HepG2 (cell line): ENCODE measurements around the gene IGFBP7. TPM values are rescaled to one million over a fixed set of nuclear protein-coding genes. Genes with fewer than 3 reads are reported as not detected.
A peak's percentile ranks its signal among the peaks of the same experiment; 100 is the strongest.

Experiments used
- ATAC-seq: fragments of 200-7000 bp; cut with Tn5 transposase; 3 replicates; pipeline ENCODE4 v1.9.1; 2020; ENCODE audit warnings: mild to moderate bottlenecking, moderate library complexity
- BruUV-seq: library from RNA; stranded (reverse); fragments of 400-500 nt; replicated peaks from 2 replicates; lab custom pipeline; 2021; lab: Mats Ljungman, UMichigan
- CTCF ChIA-PET: fragments of 300-600 bp; formaldehyde crosslinking; extraction: SDS; loops from one replicate; lab custom pipeline; 2021; ENCODE audit warnings: low total read pairs, inconsistent platforms, low intra/inter-chr PET ratio; lab: Yijun Ruan, JAX
- POLR2A ChIA-PET: fragments of 350-600 bp; sonication (Branson Sonifier 250); formaldehyde crosslinking; loops from one replicate; lab custom pipeline; 2020; ENCODE audit warnings: antibody characterized with exemption, inconsistent platforms; lab: Yijun Ruan, JAX
- DNase-seq: peaks from one replicate; pipeline ENCODE4 v3.0.0-alpha.2; 2015; ENCODE audit warnings: low spot score
- FAIRE-seq: peaks from 3 replicates; lab custom pipeline; 2011; peaks lifted over from hg19 to GRCh38; lab: Jason Lieb, UNC
- H2AFZ ChIP-seq: one replicate; pipeline ENCODE4 v1.6.1; 2011; ENCODE audit warnings: low read length, inconsistent platforms
- H3K27ac ChIP-seq: fragments of 300-600 bp; 3 replicates; pipeline ENCODE4 v1.8.0; 2011; ENCODE audit warnings: mixed run types, mild to moderate bottlenecking, mixed read lengths, low read length, inconsistent platforms; ENCODE audit not compliant: insufficient read depth; ENCODE audit errors: extremely low read length
- H3K27me3 ChIP-seq, 2 experiments: fragments of 200-600 bp in 1 of 2; 2 replicates in 1 of 2; 3 replicates in 1 of 2; pipeline versions ENCODE4 v1.6.0 to v1.8.0; 2011; ENCODE audit warnings: low read length in 2 of 2, mild to moderate bottlenecking in 2 of 2, moderate library complexity in 2 of 2, inconsistent platforms in 1 of 2; ENCODE audit not compliant: insufficient read depth in 2 of 2, control insufficient read depth in 1 of 2
- H3K36me3 ChIP-seq, 2 experiments: fragments of 200-600 bp in 1 of 2; replicated peaks in 1 of 2; 2 replicates in 1 of 2; 3 replicates in 1 of 2; pipeline versions ENCODE4 v1.5.1 to v1.8.0; 2011; ENCODE audit warnings: low read length in 2 of 2, inconsistent platforms in 1 of 2; ENCODE audit not compliant: insufficient read depth in 2 of 2, control insufficient read depth in 1 of 2
- H3K4me1 ChIP-seq: 2 replicates; pipeline ENCODE4 v1.5.1; 2012; ENCODE audit warnings: low read length, inconsistent platforms; ENCODE audit not compliant: insufficient read depth
- H3K4me2 ChIP-seq: 2 replicates; pipeline ENCODE4 v1.6.0; 2011; ENCODE audit warnings: low read depth, low read length, inconsistent platforms
- H3K4me3 ChIP-seq, 3 experiments: fragments of 200-600 bp in 1 of 3; sonication (generic), shearing (Covaris generic) in 1 of 3; replicated peaks in 1 of 3; 2 replicates each; pipeline ENCODE4 v1.5.1; 2011 to 2016; ENCODE audit warnings: low read length in 3 of 3, inconsistent platforms in 2 of 3, low read depth in 2 of 3, mild to moderate bottlenecking in 2 of 3, control low read depth in 1 of 3, mixed read lengths in 1 of 3; ENCODE audit not compliant: insufficient read depth in 1 of 3
- H3K79me2 ChIP-seq: one replicate; pipeline ENCODE4 v1.6.1; 2011; ENCODE audit warnings: low read length, inconsistent platforms; ENCODE audit not compliant: insufficient read depth
- H3K9ac ChIP-seq: 2 replicates; pipeline ENCODE4 v1.6.0; 2011; ENCODE audit warnings: mild to moderate bottlenecking, low read depth, low read length, inconsistent platforms; ENCODE audit not compliant: insufficient read depth
- H3K9me3 ChIP-seq: 2 replicates; pipeline ENCODE4 v1.5.1; 2012; ENCODE audit warnings: mild to moderate bottlenecking, low read length
- H4K20me1 ChIP-seq: 2 replicates; pipeline ENCODE4 v1.6.0; 2011; ENCODE audit warnings: inconsistent platforms, mild to moderate bottlenecking, low read length, moderate library complexity; ENCODE audit not compliant: insufficient read depth
- HMG20B ChIP-seq: conservative IDR thresholded peaks from 2 replicates; pipeline ENCODE4 v1.6.1; 2016; ENCODE audit warnings: missing genetic modification reagents, missing compliant biosample characterization
- HNRNPK ChIP-seq: fragments of 200-400 bp; formaldehyde crosslinking; IDR thresholded peaks from 2 replicates; pipeline ENCODE4 v1.6.1; 2018; ENCODE audit warnings: low read length, low read depth, moderate library complexity, mild to moderate bottlenecking; ENCODE audit not compliant: poor library complexity, severe bottlenecking
- JUN ChIP-seq: sonication (generic); formaldehyde crosslinking; IDR thresholded peaks from 2 replicates; pipeline ENCODE4 v1.4.0; 2020; ENCODE audit warnings: mild to moderate bottlenecking, missing genetic modification reagents
- NR2F1 ChIP-seq, 2 experiments: fragments of 450-650 bp in 1 of 2; formaldehyde crosslinking in 1 of 2; IDR thresholded peaks; 2 replicates each; pipeline versions ENCODE4 v1.5.0 to v1.6.1; 2016 to 2020; ENCODE audit warnings: mild to moderate bottlenecking in 1 of 2, missing compliant biosample characterization in 1 of 2, missing genetic modification reagents in 1 of 2, moderate library complexity in 1 of 2
- NR2F6 ChIP-seq, 2 experiments: IDR thresholded peaks; 2 replicates each; pipeline ENCODE4 v1.6.1; 2016; ENCODE audit warnings: antibody characterized with exemption in 1 of 2, mild to moderate bottlenecking in 1 of 2
- RARA ChIP-seq: IDR thresholded peaks from 2 replicates; pipeline ENCODE4 v1.6.1; 2016; ENCODE audit warnings: missing genetic modification reagents, missing compliant biosample characterization
- RBM39 ChIP-seq: fragments of 200-400 bp; formaldehyde crosslinking; IDR thresholded peaks from one replicate; pipeline ENCODE4 v1.6.1; 2018; ENCODE audit warnings: antibody characterized with exemption, mild to moderate bottlenecking, low read depth, low read length; ENCODE audit not compliant: poor library complexity, severe bottlenecking
- RFX5 ChIP-seq: IDR thresholded peaks from 2 replicates; pipeline ENCODE4 v1.6.1; 2011; ENCODE audit warnings: low read depth, low read length, improper control_type of control experiment
- TBX2 ChIP-seq: sonication (generic); formaldehyde crosslinking; IDR thresholded peaks from 2 replicates; pipeline ENCODE4 v1.5.0; 2020; ENCODE audit warnings: missing genetic modification reagents, mild to moderate bottlenecking, borderline replicate concordance
- ZNF3 ChIP-seq: IDR thresholded peaks from 2 replicates; pipeline ENCODE4 v1.7.0; 2017; ENCODE audit warnings: inconsistent platforms
- ZNF354B ChIP-seq: sonication (generic); formaldehyde crosslinking; IDR thresholded peaks from 2 replicates; pipeline ENCODE4 v1.8.0; 2022; ENCODE audit warnings: mild to moderate bottlenecking, missing genetic modification reagents
- ZNF713 ChIP-seq: sonication (generic); formaldehyde crosslinking; IDR thresholded peaks from 2 replicates; pipeline ENCODE4 v1.4.0; 2020; ENCODE audit warnings: mild to moderate bottlenecking, missing genetic modification reagents
- WGBS: methylation state at CpG from one replicate; pipeline ENCODE4 v1.1.6; 2017; ENCODE audit warnings: low lambda C conversion rate; 5-methylcytosine and 5-hydroxymethylcytosine counted together
- in situ Hi-C: cut with HindIII; loops from 2 replicates; pipeline ENCODE4 v1.10.0; 2017; ENCODE audit warnings: low pct_unique_long_range_greater_than_20kb; ENCODE audit not compliant: extremely low pct_ligation_motif_present
- intact Hi-C: fragments of 100-400 bp; cut with micrococcal nuclease; formaldehyde crosslinking; loops from one replicate; pipeline ENCODE4 v1.10.0; 2022; ENCODE audit not compliant: unreplicated experiment
- polyA plus RNA-seq, 8 experiments: library from polyadenylated mRNA; depleted of rRNA in 3 of 8; stranded (reverse) in 7 of 8; unstranded in 1 of 8; fragments of >200 nt; fragmentation: Illumina TruSeq in 4 of 8; extraction: Trizol in 4 of 8; gene quantifications; 2 replicates each; pipeline versions ENCODE4 v1.2.1 to v1.2.3, GENCODE V29; 2011 to 2016; ENCODE audit warnings: low read depth in 4 of 8, missing spikeins in 1 of 8, mixed read lengths in 1 of 8; ENCODE audit not compliant: insufficient read depth in 1 of 8
- total RNA-seq, 5 experiments: library from RNA; depleted of rRNA; stranded (reverse); fragments of >200 nt; fragmentation: Illumina TruSeq; extraction: Trizol; gene quantifications; 2 replicates each; pipeline ENCODE4 v1.2.3, GENCODE V29; 2016; ENCODE audit warnings: low read depth in 1 of 5
- TF ChIP-seq, protein P1 (sequence below): IDR thresholded peaks from 2 replicates; pipeline ENCODE4 v1.6.1; 2016; ENCODE audit warnings: mild to moderate bottlenecking
- TF ChIP-seq, protein P2 (sequence below): IDR thresholded peaks from 2 replicates; pipeline ENCODE4 v1.6.1; 2016
- TF ChIP-seq, protein P3 (sequence below): sonication (generic); formaldehyde crosslinking; IDR thresholded peaks from 2 replicates; pipeline ENCODE4 v1.4.0; 2020; ENCODE audit warnings: missing genetic modification reagents, borderline replicate concordance

Gene IGFBP7
- total and polyA plus RNA-seq, 2 of the 13 experiments (the other 11 are each of a cell fraction or from before 2014, with no cell fraction given), result 1.1 to 1.3 TPM

DNA sequence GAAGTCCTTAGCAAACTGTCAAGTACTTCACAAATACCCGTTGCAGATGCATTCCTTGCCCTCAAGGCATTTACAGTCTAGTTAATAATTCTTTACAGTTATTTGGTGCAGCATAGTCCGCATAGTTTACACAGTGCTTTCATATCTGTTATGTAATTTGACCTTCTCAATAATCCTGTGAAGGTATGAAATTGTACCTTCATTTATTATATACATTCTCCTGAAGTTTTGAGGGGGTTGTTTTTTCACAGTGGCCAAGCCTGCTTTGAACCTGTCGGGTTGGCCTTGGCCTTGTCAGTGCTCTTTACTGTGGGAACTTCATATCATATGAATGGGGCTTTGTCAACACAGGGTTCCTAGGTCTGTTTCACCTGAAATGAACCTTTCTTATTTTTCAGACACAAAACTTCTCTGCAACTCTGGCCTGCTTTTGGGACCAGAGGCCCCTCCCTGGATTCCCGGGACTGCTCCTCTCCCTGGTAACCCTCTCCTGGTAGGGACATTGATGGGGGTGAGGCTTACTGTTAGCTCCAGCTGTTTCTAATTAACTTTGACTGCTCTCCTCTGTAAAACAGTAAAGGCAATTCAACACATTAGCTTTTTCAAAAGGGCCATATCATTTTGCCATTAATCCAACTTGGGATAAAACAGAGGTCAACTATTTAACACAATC lies 9.1 kb downstream of the IGFBP7 start (continued):
- TF ChIP-seq HNRNPK, result no peak
- TF ChIP-seq ZNF3 (CRISPR knock-in tag), result no peak
- TF ChIP-seq HMG20B (CRISPR knock-in tag), result 0 out of 2 replicates have a peak, but pooled peaks have one; percentile 53

DNA sequence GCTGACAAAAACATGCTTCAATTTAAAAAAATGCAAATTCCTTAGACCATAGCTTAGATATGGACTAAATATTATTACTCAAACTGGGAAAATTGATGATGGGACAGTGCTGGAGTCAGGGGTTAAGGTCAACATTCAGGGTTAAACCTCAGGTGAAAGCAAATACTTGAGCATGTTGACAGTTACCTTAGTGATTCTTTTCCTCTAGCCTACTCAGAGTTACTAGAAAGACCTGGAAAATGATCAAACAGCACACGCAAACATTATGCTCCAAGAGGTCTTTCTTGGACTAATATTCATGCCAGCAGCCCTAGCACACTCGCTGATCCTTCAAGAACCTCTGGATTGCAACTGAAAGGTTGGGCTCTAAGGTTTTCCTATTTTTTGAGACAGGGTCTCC lies 10.8 kb downstream of the IGFBP7 start:
- peaks cover 38% of the 10 kb centered on the region for H3K4me1 ChIP-seq
- no TSS peak for BruUV-seq
- ATAC-seq (no peak), FAIRE-seq (no peak), DNase-seq (peak; percentile 16)
- H3K4me3 ChIP-seq, result no peak overlapping the region
- H3K36me3 ChIP-seq, result no peaks in the 10 kb centered on the region
- 17% methylated on average over 2 of the region's 2 CpGs for WGBS
- no peaks in the 10 kb centered on the region for H3K79me2 ChIP-seq
- no peak overlapping the region for H3K4me2 ChIP-seq
- ChIA-PET CTCF (no interaction called here), POLR2A (interaction anchor here (1.2 to 1.4 kb wide), 2 partner anchors 18 to 21 kb away, joined by 4 to 7 read pairs; no protein-coding TSS in a partner anchor)
- intact Hi-C loops (no loop called here), in situ Hi-C loops (no loop called here)
- H4K20me1 ChIP-seq, result no peaks in the 10 kb centered on the region
- peaks cover 0 to 1% of the 10 kb centered on the region in 2 experiments; a peak in 1 of 5 replicates for H3K27me3 ChIP-seq
- no peak overlapping the region for H2AFZ ChIP-seq
- no peak overlapping the region for H3K9ac ChIP-seq
- no peaks in the 10 kb centered on the region for H3K9me3 ChIP-seq
- H3K27ac ChIP-seq, result no peak overlapping the region
- TF ChIP-seq JUN (CRISPR knock-in tag) (no peak), RARA (CRISPR knock-in tag) (peak; percentile 29; the same call in 1 of the 2 replicates), ZNF354B (CRISPR knock-in tag) (no peak), TBX2 (CRISPR knock-in tag) (no peak), NR2F1 (CRISPR knock-in tag; IDR thresholded peaks at IDR 0.05) (peak in 1 of 2 experiments; percentile 50; a peak in 2 of 4 replicates), NR2F6 (IDR thresholded peaks at IDR 0.05) (no peak), NR2F6 (CRISPR knock-in tag; IDR thresholded peaks at IDR 0.05) (0 out of 2 replicates have a peak, but pooled peaks have one; percentile 25), RBM39 (no peak), RFX5 (no peak), ZNF713 (CRISPR knock-in tag) (no peak)
- TF ChIP-seq, protein P1, sequence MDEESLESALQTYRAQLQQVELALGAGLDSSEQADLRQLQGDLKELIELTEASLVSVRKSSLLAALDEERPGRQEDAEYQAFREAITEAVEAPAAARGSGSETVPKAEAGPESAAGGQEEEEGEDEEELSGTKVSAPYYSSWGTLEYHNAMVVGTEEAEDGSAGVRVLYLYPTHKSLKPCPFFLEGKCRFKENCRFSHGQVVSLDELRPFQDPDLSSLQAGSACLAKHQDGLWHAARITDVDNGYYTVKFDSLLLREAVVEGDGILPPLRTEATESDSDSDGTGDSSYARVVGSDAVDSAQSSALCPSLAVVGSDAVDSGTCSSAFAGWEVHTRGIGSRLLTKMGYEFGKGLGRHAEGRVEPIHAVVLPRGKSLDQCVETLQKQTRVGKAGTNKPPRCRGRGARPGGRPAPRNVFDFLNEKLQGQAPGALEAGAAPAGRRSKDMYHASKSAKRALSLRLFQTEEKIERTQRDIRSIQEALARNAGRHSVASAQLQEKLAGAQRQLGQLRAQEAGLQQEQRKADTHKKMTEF (CRISPR knock-in tag), result no peak
- TF ChIP-seq, protein P2, sequence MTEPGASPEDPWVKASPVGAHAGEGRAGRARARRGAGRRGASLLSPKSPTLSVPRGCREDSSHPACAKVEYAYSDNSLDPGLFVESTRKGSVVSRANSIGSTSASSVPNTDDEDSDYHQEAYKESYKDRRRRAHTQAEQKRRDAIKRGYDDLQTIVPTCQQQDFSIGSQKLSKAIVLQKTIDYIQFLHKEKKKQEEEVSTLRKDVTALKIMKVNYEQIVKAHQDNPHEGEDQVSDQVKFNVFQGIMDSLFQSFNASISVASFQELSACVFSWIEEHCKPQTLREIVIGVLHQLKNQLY (CRISPR knock-in tag), result no peak
- TF ChIP-seq, protein P3, sequence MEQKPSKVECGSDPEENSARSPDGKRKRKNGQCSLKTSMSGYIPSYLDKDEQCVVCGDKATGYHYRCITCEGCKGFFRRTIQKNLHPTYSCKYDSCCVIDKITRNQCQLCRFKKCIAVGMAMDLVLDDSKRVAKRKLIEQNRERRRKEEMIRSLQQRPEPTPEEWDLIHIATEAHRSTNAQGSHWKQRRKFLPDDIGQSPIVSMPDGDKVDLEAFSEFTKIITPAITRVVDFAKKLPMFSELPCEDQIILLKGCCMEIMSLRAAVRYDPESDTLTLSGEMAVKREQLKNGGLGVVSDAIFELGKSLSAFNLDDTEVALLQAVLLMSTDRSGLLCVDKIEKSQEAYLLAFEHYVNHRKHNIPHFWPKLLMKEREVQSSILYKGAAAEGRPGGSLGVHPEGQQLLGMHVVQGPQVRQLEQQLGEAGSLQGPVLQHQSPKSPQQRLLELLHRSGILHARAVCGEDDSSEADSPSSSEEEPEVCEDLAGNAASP (CRISPR knock-in tag), result peak; percentile 60; the same call in 1 of the 2 replicates
